Urinary bladder (tissue), 4 donors: ENCODE measurements around the gene NELFB. TPM values are rescaled to one million over a fixed set of nuclear protein-coding genes. Genes with fewer than 3 reads are reported as not detected.
"Not testable (repeated sequence)": the region's sequence is repeated elsewhere in the genome, so short reads cannot be mapped to it uniquely, and the experiment has no call there.

Experiments
- DNase-seq: peaks from one replicate; pipeline ENCODE4 v3.0.0-alpha.2; 2015; ENCODE audit errors: extremely low spot score
- H3K27ac ChIP-seq: one replicate; pipeline ENCODE4 v1.5.1; 2013; ENCODE audit warnings: low read depth, mild to moderate bottlenecking, moderate library complexity
- H3K36me3 ChIP-seq: one replicate; pipeline ENCODE4 v1.6.1; 2013; ENCODE audit warnings: mild to moderate bottlenecking, moderate library complexity; ENCODE audit not compliant: insufficient read depth
- H3K4me1 ChIP-seq: one replicate; pipeline ENCODE4 v1.6.1; 2013; ENCODE audit warnings: mild to moderate bottlenecking, moderate library complexity; ENCODE audit not compliant: insufficient read depth
- H3K4me3 ChIP-seq: one replicate; pipeline ENCODE4 v1.5.1; 2013; ENCODE audit warnings: low read depth, low read length
- WGBS: extraction: QIAGEN DNeasy Blood & Tissue Kit; methylation state at CpG from one replicate; pipeline ENCODE4 v1.1.7; 2013; 5-methylcytosine and 5-hydroxymethylcytosine counted together
- polyA plus RNA-seq: library from polyadenylated mRNA; stranded (reverse); fragments of 200-250 nt; gene quantifications from one replicate; pipeline ENCODE4 v1.2.3, GENCODE V29; 2013
- total RNA-seq: library from RNA; depleted of rRNA; stranded (reverse); fragments of >200 nt; gene quantifications from one replicate; pipeline ENCODE4 v1.2.3, GENCODE V29; 2014
- donor health status: healthy with polysubstance abuse.
- donor health status: healthy.

Gene NELFB
- total and polyA plus RNA-seq, 2 donors = 28.9 to 64.2 TPM

DNA sequence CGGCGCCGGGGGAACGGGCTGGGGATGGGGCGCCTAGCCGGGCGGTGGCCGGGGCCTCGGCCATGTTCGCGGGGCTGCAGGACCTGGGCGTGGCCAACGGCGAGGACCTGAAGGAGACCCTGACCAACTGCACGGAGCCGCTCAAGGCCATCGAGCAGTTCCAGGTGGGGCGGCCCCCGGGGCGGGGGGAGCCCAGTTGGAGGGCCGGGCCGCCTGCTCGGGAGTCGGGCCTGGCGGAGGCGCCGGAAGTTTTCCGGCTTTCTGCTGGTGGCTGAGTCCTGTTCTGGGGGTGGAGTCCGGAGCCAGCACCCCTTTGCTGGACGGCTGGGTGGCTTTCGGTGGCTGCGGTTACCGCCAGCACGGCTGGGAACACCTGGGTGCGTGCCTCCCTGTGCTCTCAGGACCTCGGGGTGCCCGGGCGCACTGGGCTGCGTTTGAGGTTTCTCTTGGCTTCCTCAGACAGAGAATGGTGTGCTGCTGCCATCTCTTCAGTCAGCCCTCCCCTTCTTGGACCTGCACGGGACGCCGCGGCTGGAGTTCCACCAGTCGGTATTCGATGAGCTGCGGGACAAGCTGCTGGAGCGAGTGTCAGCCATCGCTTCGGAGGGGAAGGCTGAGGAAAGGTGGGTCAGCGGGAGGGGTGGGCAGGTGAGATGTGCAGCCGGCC lies 454 bp downstream of the NELFB start:
- H3K4me3 ChIP-seq = peak overlapping the region; percentile 98
- no peak for DNase-seq
- no peaks in the 10 kb centered on the region for H3K4me1 ChIP-seq
- no peaks in the 10 kb centered on the region for H3K36me3 ChIP-seq
- 2% methylated on average over 51 of the region's 51 CpGs for WGBS
- H3K27ac ChIP-seq = peak overlapping the region; percentile 70

DNA sequence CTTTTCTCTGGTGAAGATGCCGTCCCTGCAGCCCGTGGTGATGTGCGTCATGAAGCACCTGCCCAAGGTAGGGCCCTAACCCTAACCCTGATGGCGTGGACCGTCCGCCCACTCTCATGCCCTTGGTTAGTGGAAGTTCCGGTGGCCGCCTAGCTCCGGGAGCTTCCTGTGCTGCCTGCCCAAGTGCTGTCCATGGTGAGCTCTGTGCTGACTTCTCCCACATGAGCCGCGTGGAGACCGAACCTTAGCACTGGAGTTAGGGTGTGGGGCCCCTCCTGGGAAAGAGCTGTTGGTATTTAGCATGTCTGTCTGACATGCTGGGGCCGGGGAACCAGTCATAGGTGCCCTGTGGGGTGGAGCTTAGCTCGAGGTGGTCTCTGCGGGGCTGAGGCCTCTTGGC lies 1.2 kb downstream of the NELFB start:
- Histone ChIP-seq H3K4me1 (no peaks in the 10 kb centered on the region), H3K27ac (no peak overlapping the region), H3K4me3 (peak overlapping the region; percentile 98), H3K36me3 (no peaks in the 10 kb centered on the region)
- no peak for DNase-seq
- 84% methylated on average over 15 of the region's 15 CpGs for WGBS

- WGBS = 95% methylated on average over 15 of the region's 15 CpGs
- Histone ChIP-seq H3K4me1 (no peaks in the 10 kb centered on the region), H3K36me3 (no peaks in the 10 kb centered on the region), H3K27ac (no peak overlapping the region), H3K4me3 (no peak overlapping the region)
- no peak for DNase-seq
Observed at GRCh38 chr9:137256856-137257255, 1.7 kb downstream of the NELFB start.

DNA sequence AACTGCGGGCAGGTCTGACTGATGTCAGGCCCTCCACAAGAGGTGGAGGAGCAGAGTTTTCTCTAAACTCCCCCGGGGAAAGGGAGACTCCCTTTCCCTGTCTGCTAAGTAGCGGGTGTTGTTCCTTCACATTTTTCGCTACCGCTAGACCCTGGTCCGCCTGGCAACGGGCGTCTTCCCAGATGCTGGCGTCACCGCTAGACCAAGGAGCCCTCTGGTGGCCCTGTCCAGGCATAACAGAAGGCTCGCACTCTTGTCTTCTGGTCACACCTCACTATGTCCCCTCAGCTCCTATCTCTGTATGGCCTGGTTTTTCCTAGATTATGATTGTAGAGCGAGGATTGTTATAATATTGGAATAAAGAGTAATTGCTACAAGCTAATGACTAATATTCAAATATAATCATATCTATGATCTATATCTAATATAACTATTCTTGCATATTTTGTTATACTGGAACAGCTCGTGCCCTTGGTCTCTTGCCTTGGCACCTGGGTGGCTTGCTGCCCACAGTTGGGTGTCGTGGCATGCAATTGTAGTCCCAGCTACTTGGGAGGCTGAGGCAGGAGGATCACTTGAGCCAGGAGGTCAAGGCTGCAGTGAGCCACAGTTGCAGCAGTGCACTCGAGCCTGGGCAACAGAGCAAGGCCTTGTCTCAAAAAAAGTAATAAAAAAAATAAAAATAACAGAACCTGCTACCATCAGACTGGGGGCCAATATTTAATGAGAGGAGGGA lies 7.2 kb downstream of the NELFB start:
- not testable (repeated sequence) for DNase-seq, H3K27ac ChIP-seq, H3K4me1 ChIP-seq, H3K36me3 ChIP-seq, H3K4me3 ChIP-seq
- 39% methylated on average over 15 of the region's 15 CpGs for WGBS

GRCh38 chr9:137262909-137263285 lies 7.8 kb downstream of the NELFB start:
- 89% methylated on average over 24 of the region's 24 CpGs for WGBS
- Histone ChIP-seq H3K36me3 (peaks cover 3% of the 10 kb centered on the region), H3K27ac (no peak overlapping the region), H3K4me1 (no peaks in the 10 kb centered on the region), H3K4me3 (no peak overlapping the region)
- no peak for DNase-seq

DNA sequence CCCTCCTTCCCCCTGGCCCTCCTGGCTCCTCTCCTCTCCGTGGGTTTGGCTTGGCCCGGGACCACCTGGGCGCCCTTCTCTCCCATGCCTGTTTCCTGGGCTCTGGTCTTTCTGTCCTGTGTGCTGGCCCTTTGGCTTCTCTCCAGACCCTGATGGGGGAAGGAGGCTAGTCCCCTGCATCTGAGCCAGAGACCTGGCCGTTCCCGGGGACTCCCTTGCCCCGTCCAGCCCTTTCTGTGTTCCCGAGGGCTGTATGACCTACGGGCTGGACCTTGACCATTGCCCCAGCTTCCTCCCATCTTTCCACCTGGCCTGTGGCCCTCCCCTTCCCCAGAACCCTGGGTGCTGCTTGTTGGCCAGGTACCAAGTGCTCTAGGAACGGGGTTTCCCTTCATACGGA lies 8.4 kb downstream of the NELFB start:
- H3K36me3 ChIP-seq = peaks cover 3% of the 10 kb centered on the region
- WGBS = 78% methylated on average over 10 of the region's 10 CpGs

GRCh38 chr9:137264067-137264466 lies 8.9 kb downstream of the NELFB start:
- Histone ChIP-seq H3K27ac (no peak overlapping the region), H3K4me3 (no peak overlapping the region), H3K36me3 (peaks cover 3% of the 10 kb centered on the region), H3K4me1 (no peaks in the 10 kb centered on the region)
- DNase-seq = no peak
- WGBS = 95% methylated on average over 22 of the region's 22 CpGs

More for the DNA sequence above, 8.4 kb downstream of the NELFB start:
- Histone ChIP-seq H3K4me1 (no peaks in the 10 kb centered on the region), H3K27ac (no peak overlapping the region), H3K4me3 (no peak overlapping the region)
- no peak for DNase-seq

GRCh38 chr9:137265496-137266161 lies 10.5 kb downstream of the NELFB start:
- Histone ChIP-seq H3K4me3 (no peak overlapping the region), H3K4me1 (no peaks in the 10 kb centered on the region), H3K36me3 (peaks cover 3% of the 10 kb centered on the region), H3K27ac (no peak overlapping the region)
- no peak for DNase-seq
- WGBS = 92% methylated on average over 29 of the region's 29 CpGs

DNA sequence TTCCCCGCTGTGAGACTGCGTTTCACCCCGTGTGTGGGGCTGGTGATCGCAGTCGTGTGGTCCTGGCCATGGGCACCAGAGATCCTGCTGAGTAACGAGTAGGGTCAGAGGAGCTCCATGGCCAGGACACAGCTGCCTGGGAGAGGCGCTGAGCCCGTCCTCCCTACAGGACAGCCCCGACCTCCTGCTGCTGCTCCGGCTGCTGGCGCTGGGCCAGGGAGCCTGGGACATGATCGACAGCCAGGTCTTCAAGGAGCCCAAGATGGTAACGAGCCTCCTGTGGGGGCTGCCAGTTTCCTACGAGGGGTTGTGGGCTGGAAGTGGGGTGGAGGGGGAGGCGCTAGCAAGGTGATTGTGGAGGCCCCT lies 11.0 kb downstream of the NELFB start:
- peaks cover 3% of the 10 kb centered on the region for H3K36me3 ChIP-seq
- no peak overlapping the region for H3K27ac ChIP-seq
- WGBS = 88% methylated on average over 15 of the region's 15 CpGs
- no peak for DNase-seq
- no peaks in the 10 kb centered on the region for H3K4me1 ChIP-seq
- H3K4me3 ChIP-seq = no peak overlapping the region

- Histone ChIP-seq H3K27ac (no peak overlapping the region), H3K4me1 (no peaks in the 10 kb centered on the region), H3K4me3 (no peak overlapping the region), H3K36me3 (peaks cover 3% of the 10 kb centered on the region)
- WGBS = 89% methylated on average over 34 of the region's 34 CpGs
- DNase-seq = no peak
Observed at GRCh38 chr9:137266585-137267453, 11.7 kb downstream of the NELFB start.

- no peaks in the 10 kb centered on the region for H3K4me1 ChIP-seq
- H3K36me3 ChIP-seq = peaks cover 3% of the 10 kb centered on the region
- WGBS = 88% methylated on average over 6 of the region's 6 CpGs
- no peak for DNase-seq
- H3K27ac ChIP-seq = no peak overlapping the region
- H3K4me3 ChIP-seq = no peak overlapping the region
Observed at GRCh38 chr9:137267933-137268355, 12.8 kb downstream of the NELFB start.

DNA sequence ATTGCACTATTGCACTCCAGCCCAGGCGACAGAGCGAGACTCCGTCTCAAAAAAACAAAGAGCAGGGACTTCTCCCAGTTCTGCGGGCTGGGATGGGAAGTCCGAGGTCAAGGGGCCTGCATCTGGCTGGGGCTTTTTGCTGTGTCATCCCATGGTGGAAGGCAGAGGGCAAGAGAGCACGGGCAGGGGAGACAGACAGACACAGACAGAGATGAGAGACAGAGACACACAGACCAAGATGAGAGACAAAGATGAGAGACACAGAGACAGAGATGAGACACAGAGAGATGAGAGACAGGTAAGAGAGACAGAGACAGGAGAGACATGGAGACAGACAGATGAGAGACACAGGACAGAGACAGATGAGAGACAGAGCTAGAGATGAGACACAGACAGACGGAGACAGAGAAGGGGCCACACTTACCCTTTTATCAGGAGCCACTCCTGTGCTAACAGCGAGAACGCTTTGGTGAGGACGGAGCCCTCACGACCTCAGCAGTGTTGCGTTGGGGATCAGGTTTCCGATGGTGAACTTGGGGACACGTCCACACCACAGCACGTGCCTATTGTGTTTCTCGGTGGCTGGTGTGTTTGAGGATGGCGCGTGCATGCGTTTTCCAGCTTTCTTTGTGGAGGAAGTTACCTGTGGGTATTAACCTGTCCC lies 13.5 kb downstream of the NELFB start:
- 79% methylated on average over 19 of the region's 19 CpGs for WGBS
- no peak overlapping the region for H3K4me3 ChIP-seq
- no peaks in the 10 kb centered on the region for H3K4me1 ChIP-seq
- H3K36me3 ChIP-seq = peaks cover 3% of the 10 kb centered on the region
- peak overlapping the region; percentile 25 for H3K27ac ChIP-seq
- no peak for DNase-seq

DNA sequence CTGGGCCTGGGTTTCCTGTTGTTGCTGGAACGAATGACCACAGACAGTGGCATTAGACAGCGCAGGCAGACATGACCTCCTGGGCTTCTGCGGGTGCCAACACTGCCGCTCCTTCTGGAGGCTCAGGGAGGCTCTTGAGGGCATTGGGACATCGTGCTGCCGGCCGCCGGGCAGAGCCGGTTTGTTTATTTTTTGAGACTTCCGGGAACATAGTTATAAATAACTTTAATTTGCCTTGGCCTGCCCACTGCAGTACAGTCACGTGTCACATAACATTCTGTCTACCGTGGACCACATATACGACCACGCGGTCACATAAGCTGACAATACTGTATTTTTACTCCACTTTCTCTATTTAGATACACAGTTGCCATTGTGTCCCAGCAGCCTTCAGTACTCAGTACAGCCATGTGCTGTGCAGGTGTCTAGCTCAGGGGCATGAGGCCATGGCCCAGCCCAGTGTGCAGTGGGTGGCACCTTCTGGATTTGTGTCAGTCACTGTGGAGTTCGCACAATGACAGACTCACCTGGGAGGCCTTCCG lies 14.2 kb downstream of the NELFB start:
- H3K4me3 ChIP-seq = no peak overlapping the region
- no peaks in the 10 kb centered on the region for H3K36me3 ChIP-seq
- DNase-seq = no peak
- 41% methylated on average over 17 of the region's 17 CpGs for WGBS
- H3K4me1 ChIP-seq = no peaks in the 10 kb centered on the region
- H3K27ac ChIP-seq = no peak overlapping the region
